K562 (cell line): ENCODE data around the gene HHLA2. TPM values are rescaled to one million over a fixed set of nuclear protein-coding genes. Genes with fewer than 3 reads are reported as not detected.

ENCODE experiments used
- ATAC-seq: fragments of 200-7000 bp; cut with Tn5 transposase; 3 replicates; pipeline ENCODE4 v1.9.1; 2020; ENCODE audit warnings: moderate library complexity
- BruUV-seq: library from RNA; stranded (reverse); fragments of 400-500 nt; replicated peaks from 2 replicates; lab custom pipeline; 2021; lab: Mats Ljungman, UMichigan
- CTCF ChIA-PET: fragments of 300-600 bp; formaldehyde crosslinking; extraction: SDS; loops from one replicate; lab custom pipeline; 2021; ENCODE audit warnings: low intra/inter-chr PET ratio; lab: Yijun Ruan, JAX
- POLR2A ChIA-PET: fragments of 300-600, 350-650 bp; sonication (Branson Sonifier 250); formaldehyde crosslinking; extraction: SDS; loops from one replicate; lab custom pipeline; 2021; ENCODE audit warnings: antibody characterized with exemption, inconsistent platforms; lab: Yijun Ruan, JAX
- DNase-seq, 4 experiments: peaks; one replicate each; pipeline versions ENCODE4 v3.0.0 to v3.0.0-alpha.2; 2011 to 2018; ENCODE audit warnings: low spot score in 3 of 4, mixed read lengths in 3 of 4; ENCODE audit errors: extremely low read depth in 1 of 4
- FAIRE-seq: peaks from 2 replicates; lab custom pipeline; 2011; peaks lifted over from hg19 to GRCh38; lab: Jason Lieb, UNC
- H2AFZ ChIP-seq: 2 replicates; pipeline ENCODE4 v1.6.0; 2011; ENCODE audit warnings: low read depth, low read length, control low read depth, inconsistent platforms
- H3K27ac ChIP-seq: fragments of 200-600 bp; 3 replicates; pipeline ENCODE4 v1.8.0; 2011; ENCODE audit warnings: low read depth, mild to moderate bottlenecking, control low read depth, inconsistent platforms, low read length, moderate library complexity, mixed read lengths; ENCODE audit errors: extremely low read depth
- H3K27me3 ChIP-seq, 2 experiments: fragments of 300-600 bp in 1 of 2; 2 replicates in 1 of 2; 3 replicates in 1 of 2; pipeline versions ENCODE4 v1.6.0 to v1.8.0; 2011; ENCODE audit warnings: inconsistent platforms in 2 of 2, low read length in 2 of 2, mild to moderate bottlenecking in 1 of 2, mixed read lengths in 1 of 2, moderate library complexity in 1 of 2; ENCODE audit not compliant: control insufficient read depth in 2 of 2, insufficient read depth in 2 of 2
- H3K36me3 ChIP-seq: fragments of 300-600 bp; 3 replicates; pipeline ENCODE4 v1.8.0; 2011; ENCODE audit warnings: mild to moderate bottlenecking, low read length, inconsistent platforms; ENCODE audit not compliant: control insufficient read depth, insufficient read depth
- H3K4me1 ChIP-seq, 2 experiments: fragments of 200-600 bp in 1 of 2; replicated peaks in 1 of 2; 2 replicates in 1 of 2; 3 replicates in 1 of 2; pipeline versions ENCODE4 v1.5.1 to v1.8.0; 2011; ENCODE audit warnings: inconsistent platforms in 2 of 2, low read length in 2 of 2, mild to moderate bottlenecking in 1 of 2, mixed read lengths in 1 of 2, moderate library complexity in 1 of 2; ENCODE audit not compliant: control insufficient read depth in 2 of 2, insufficient read depth in 2 of 2
- H3K4me2 ChIP-seq: 2 replicates; pipeline ENCODE4 v1.6.1; 2011; ENCODE audit warnings: low read length, control low read depth, inconsistent platforms, mixed read lengths; ENCODE audit not compliant: insufficient read depth
- H3K4me3 ChIP-seq: fragments of 200-600 bp; sonication (generic), shearing (Covaris generic); 2 replicates; pipeline ENCODE4 v1.5.1; 2016; ENCODE audit warnings: control low read depth, inconsistent platforms
- H3K79me2 ChIP-seq: fragments of 200-600 bp; 3 replicates; pipeline ENCODE4 v1.8.0; 2011; ENCODE audit warnings: low read length, inconsistent platforms; ENCODE audit not compliant: control insufficient read depth, insufficient read depth
- H3K9ac ChIP-seq, 2 experiments: 2 replicates each; pipeline versions ENCODE4 v1.6.0 to v1.6.1; 2011; ENCODE audit warnings: low read depth in 2 of 2, low read length in 2 of 2, control low read depth in 1 of 2, inconsistent platforms in 1 of 2, mild to moderate bottlenecking in 1 of 2, mixed read lengths in 1 of 2; ENCODE audit not compliant: insufficient read depth in 1 of 2
- H3K9me1 ChIP-seq: one replicate; pipeline ENCODE4 v1.6.0; 2011; ENCODE audit warnings: inconsistent platforms, mild to moderate bottlenecking, low read length, moderate library complexity; ENCODE audit not compliant: control insufficient read depth, insufficient read depth
- H3K9me3 ChIP-seq: replicated peaks from 2 replicates; pipeline ENCODE4 v1.5.1; 2011; ENCODE audit warnings: low read depth, low read length, inconsistent platforms; ENCODE audit not compliant: control insufficient read depth, insufficient read depth
- H4K20me1 ChIP-seq: replicated peaks from 2 replicates; pipeline ENCODE4 v1.6.1; 2011; ENCODE audit warnings: low read length, inconsistent platforms, mixed read lengths; ENCODE audit not compliant: control insufficient read depth, insufficient read depth
- BMI1 ChIP-seq: fragments of 150-350 bp; IDR thresholded peaks from 2 replicates; pipeline ENCODE4 v1.6.1; 2014; ENCODE audit warnings: low read length
- BRCA1 ChIP-seq, 2 experiments: fragments of 450-650 bp in 1 of 2; sonication (generic) in 1 of 2; formaldehyde crosslinking in 1 of 2; IDR thresholded peaks; 2 replicates each; pipeline versions ENCODE4 v1.5.0 to v1.6.1; 2017 to 2020; ENCODE audit warnings: mild to moderate bottlenecking in 1 of 2, missing genetic modification reagents in 1 of 2
- CHCHD3 ChIP-seq: fragments of 250-450 bp; sonication (Bioruptor Pico); IDR thresholded peaks from 2 replicates; pipeline ENCODE4 v2.1.2; 2022; ENCODE audit warnings: mild to moderate bottlenecking
- CHD4 ChIP-seq: fragments of 200-600 bp; sonication (generic); IDR thresholded peaks from 3 replicates; pipeline ENCODE4 v1.6.1; 2012; ENCODE audit warnings: low read depth, mild to moderate bottlenecking, mixed read lengths, low read length, inconsistent platforms; ENCODE audit not compliant: insufficient read depth, insufficient replicate concordance, poor library complexity, severe bottlenecking
- FIP1L1 ChIP-seq: fragments of 200-400 bp; formaldehyde crosslinking; IDR thresholded peaks from 2 replicates; pipeline ENCODE4 v1.6.1; 2018; ENCODE audit warnings: mild to moderate bottlenecking, low read depth, low read length; ENCODE audit not compliant: poor library complexity, severe bottlenecking
- HDGF ChIP-seq: fragments of 450-650 bp; IDR thresholded peaks from 2 replicates; pipeline ENCODE4 v1.6.1; 2016
- KDM2B ChIP-seq: fragments of 250-450 bp; sonication (Bioruptor Pico); IDR thresholded peaks from 2 replicates; pipeline ENCODE4 v1.8.0; 2021; ENCODE audit warnings: mild to moderate bottlenecking, moderate library complexity
- KDM4B ChIP-seq, 2 experiments: fragments of 450-650 bp in 1 of 2; sonication (generic) in 1 of 2; IDR thresholded peaks; 2 replicates each; pipeline ENCODE4 v1.6.1; 2016 to 2017; ENCODE audit warnings: borderline replicate concordance in 2 of 2, antibody characterized with exemption in 1 of 2, low read depth in 1 of 2, mild to moderate bottlenecking in 1 of 2
- KDM5B ChIP-seq: fragments of 200-600 bp; sonication (generic); IDR thresholded peaks from 2 replicates; pipeline ENCODE4 v1.6.1; 2012; ENCODE audit warnings: low read depth, mild to moderate bottlenecking, moderate library complexity, low read length, control low read depth, inconsistent platforms; ENCODE audit not compliant: insufficient replicate concordance
- KHSRP ChIP-seq: fragments of 450-650 bp; IDR thresholded peaks from 2 replicates; pipeline ENCODE4 v1.6.1; 2017
- MAFF ChIP-seq: IDR thresholded peaks from 2 replicates; pipeline ENCODE4 v1.6.1; 2012; ENCODE audit warnings: low read length, improper control_type of control experiment
- PHF20 ChIP-seq: fragments of 450-650 bp; IDR thresholded peaks from 2 replicates; pipeline ENCODE4 v1.6.1; 2018; ENCODE audit not compliant: partially characterized antibody
- PML ChIP-seq: IDR thresholded peaks from 2 replicates; pipeline ENCODE4 v1.6.1; 2012; ENCODE audit warnings: low read length, inconsistent platforms
- RBM15 ChIP-seq: fragments of 200-400 bp; formaldehyde crosslinking; IDR thresholded peaks from 2 replicates; pipeline ENCODE4 v1.6.1; 2018; ENCODE audit warnings: mild to moderate bottlenecking, low read length, moderate library complexity; ENCODE audit not compliant: insufficient read depth
- USF2 ChIP-seq: sonication (generic); formaldehyde crosslinking; IDR thresholded peaks from 2 replicates; pipeline ENCODE4 v1.5.0; 2020; ENCODE audit warnings: missing genetic modification reagents
- ZBED1 ChIP-seq: IDR thresholded peaks from 2 replicates; pipeline ENCODE4 v1.6.1; 2014
- ZBTB43 ChIP-seq: sonication (generic); formaldehyde crosslinking; IDR thresholded peaks from 2 replicates; pipeline ENCODE4 v1.8.0; 2023; ENCODE audit warnings: mild to moderate bottlenecking, missing genetic modification reagents
- ZNF184 ChIP-seq: sonication (generic); formaldehyde crosslinking; IDR thresholded peaks from 2 replicates; pipeline ENCODE4 v1.5.0; 2020; ENCODE audit warnings: missing genetic modification reagents
- ZNF274 ChIP-seq: IDR thresholded peaks from 2 replicates; pipeline ENCODE4 v1.6.1; 2011; ENCODE audit warnings: low read depth, mild to moderate bottlenecking, low read length, moderate library complexity, borderline replicate concordance
- ZNF668 ChIP-seq: fragments of 250-450 bp; sonication (Bioruptor Pico); IDR thresholded peaks from 2 replicates; pipeline ENCODE4 v1.8.0; 2022; ENCODE audit warnings: mild to moderate bottlenecking, inconsistent platforms
- ZNF766 ChIP-seq: fragments of 200-800 bp; sonication (Bioruptor generic); conservative IDR thresholded peaks from 2 replicates; pipeline ENCODE4 v1.6.1; 2016; ENCODE audit warnings: missing genetic modification characterization, missing compliant biosample characterization
- WGBS: fragments of 100-300 bp; shearing (Covaris generic); methylation state at CpG from one replicate; pipeline ENCODE4 v1.1.6; 2016; ENCODE audit warnings: low coverage, mixed read lengths; ENCODE audit not compliant: insufficient coverage; ENCODE audit errors: missing lambda C conversion rate; 5-methylcytosine and 5-hydroxymethylcytosine counted together
- in situ Hi-C: fragments of 300-500 bp; cut with MboI; formaldehyde crosslinking; loops from 4 replicates; pipeline ENCODE4 v1.15.0; 2018; ENCODE audit warnings: inconsistent platforms, mixed read lengths
- intact Hi-C: fragments of 100-400 bp; cut with micrococcal nuclease; formaldehyde crosslinking; loops from 2 replicates; pipeline ENCODE4 v1.14.2; 2022
- polyA plus RNA-seq, 8 experiments: library from polyadenylated mRNA; depleted of rRNA in 4 of 8; stranded (reverse) in 5 of 8; unstranded in 3 of 8; fragments of >200 nt; fragmentation: Nextera tagmentation in 2 of 8; fragmentation: Illumina TruSeq in 1 of 8; extraction: Ambion mirVana in 2 of 8; extraction: Trizol in 1 of 8; gene quantifications; 2 replicates each; pipeline versions ENCODE4 v1.2.1 to v1.2.3, GENCODE V29; 2011 to 2014; ENCODE audit warnings: inconsistent platforms in 1 of 8, missing spikeins in 1 of 8
- total RNA-seq, 7 experiments: library from RNA; depleted of rRNA in 6 of 7; stranded (reverse); fragments of >200 nt in 6 of 7; fragmentation: Illumina TruSeq in 2 of 7; extraction: Trizol in 2 of 7; gene quantifications; 2 replicates each; pipeline versions ENCODE4 v1.2.1 to v1.2.3, GENCODE V29; 2011 to 2021; ENCODE audit warnings: low replicate concordance in 1 of 7

Gene HHLA2
- total and polyA plus RNA-seq, 9 of the 15 experiments (the other 6 are each of a cell fraction or from before 2014, with no cell fraction given) = 0.04 TPM; not detected in 7

GRCh38 chr3:108320746-108321350 is 24.5 kb downstream of the HHLA2 start:
- in situ Hi-C loops = no loop called here
- Histone ChIP-seq H3K27ac (no peak overlapping the region), H3K79me2 (no peaks in the 10 kb centered on the region), H2AFZ (no peak overlapping the region), H3K27me3 (no peaks in the 10 kb centered on the region; a peak in 1 of 5 replicates), H3K9me3 (no peaks in the 10 kb centered on the region), H3K9ac (no peak overlapping the region), H4K20me1 (no peaks in the 10 kb centered on the region), H3K4me3 (no peak overlapping the region), H3K36me3 (no peaks in the 10 kb centered on the region), H3K4me1 (no peaks in the 10 kb centered on the region), H3K9me1 (no peaks in the 10 kb centered on the region), H3K4me2 (no peak overlapping the region)
- ChIA-PET CTCF (no interaction called here), POLR2A (no interaction called here)
- 0% methylated on average over 6 of the region's 6 CpGs for WGBS
- no peak for FAIRE-seq
- no peak for DNase-seq
- intact Hi-C loops = loop anchor here (10.0 kb wide), 1 partner anchor 166 kb away; no protein-coding TSS in a partner anchor
- BruUV-seq = no TSS peak
- ATAC-seq = no peak
- no peak for TF ChIP-seq ZNF184 (CRISPR knock-in tag)
- TF ChIP-seq ZBTB43 (CRISPR knock-in tag) = no peak
- TF ChIP-seq FIP1L1 = no peak
- TF ChIP-seq KDM4B (IDR thresholded peaks at IDR 0.05; ENCODE audit: borderline replicate concordance in 2 of 2, low read depth in 1 of 2) = no peak
- no peak for TF ChIP-seq KDM2B
- no peak for TF ChIP-seq BRCA1 (IDR thresholded peaks at IDR 0.05)
- TF ChIP-seq BRCA1 (CRISPR knock-in tag; IDR thresholded peaks at IDR 0.05) = no peak
- TF ChIP-seq KDM5B = no peak
- TF ChIP-seq KHSRP = no peak
- no peak for TF ChIP-seq ZBED1
- no peak for TF ChIP-seq ZNF668
- no peak for TF ChIP-seq CHD4
- TF ChIP-seq PML = no peak
- no peak for TF ChIP-seq BMI1
- 0 out of 2 replicates have a peak, but pooled peaks have one; percentile 19 for TF ChIP-seq USF2 (CRISPR knock-in tag)
- no peak for TF ChIP-seq RBM15
- TF ChIP-seq CHCHD3 (CRISPR knock-in tag) = no peak
- TF ChIP-seq ZNF766 (CRISPR knock-in tag) = peak; percentile 87
- TF ChIP-seq PHF20 = no peak
- TF ChIP-seq ZNF274 = no peak
- TF ChIP-seq HDGF = no peak
- no peak for TF ChIP-seq MAFF
